Left lung (tissue), 10 donors: ENCODE results near the gene GSTA3. TPM values are rescaled to one million over a fixed set of nuclear protein-coding genes. Genes with fewer than 3 reads are reported as not detected.

ENCODE experiments used
- ATAC-seq: fragments of 200-7000 bp; cut with Tn5 transposase; one replicate; pipeline ENCODE4 v1.9.1; 2020; ENCODE audit warnings: moderate library complexity
- DNase-seq, 4 donors: peaks; one replicate each; pipeline ENCODE4 v3.0.0-alpha.2; 2013 to 2020
- H3K27ac ChIP-seq, 2 donors: fragments of 200-600 bp; sonication (generic) in 1 of 2; one replicate each; pipeline versions ENCODE4 v1.5.0 to v1.8.0; 2020 to 2021
- H3K27me3 ChIP-seq, 2 donors: fragments of 200-600 bp; sonication (generic) in 1 of 2; one replicate each; pipeline versions ENCODE4 v1.5.0 to v1.8.0; 2020 to 2021
- H3K36me3 ChIP-seq, 2 donors: fragments of 200-600 bp; sonication (generic) in 1 of 2; one replicate each; pipeline versions ENCODE4 v1.5.0 to v1.8.0; 2020 to 2021
- H3K4me1 ChIP-seq, 2 donors: fragments of 200-600 bp; one replicate each; pipeline ENCODE4 v1.8.0; 2021
- H3K4me3 ChIP-seq, 2 donors: fragments of 200-600 bp; sonication (generic) in 1 of 2; one replicate each; pipeline versions ENCODE4 v1.5.0 to v1.8.0; 2020 to 2021; ENCODE audit warnings: mild to moderate bottlenecking in 1 of 2
- H3K9me3 ChIP-seq, 2 donors: fragments of 200-600 bp; sonication (generic) in 1 of 2; one replicate each; pipeline versions ENCODE4 v1.5.0 to v1.8.0; 2020 to 2021
- CTCF ChIP-seq, 2 donors: fragments of 200-600 bp; sonication (generic) in 1 of 2; IDR thresholded peaks; one replicate each; pipeline versions ENCODE4 v1.5.0 to v1.8.0; 2021; ENCODE audit warnings: antibody characterized with exemption in 2 of 2
- intact Hi-C, 2 donors: fragments of 100-400 bp; cut with DNase I; formaldehyde crosslinking; loops; one replicate each; pipeline versions ENCODE4 v1.11.2 to v1.14.2; 2022
- polyA plus RNA-seq, 6 donors: library from polyadenylated mRNA; unstranded; fragments of 120-200 nt; gene quantifications; one replicate each; pipeline ENCODE4 v1.2.1, GENCODE V29; 2013; ENCODE audit not compliant: insufficient read length in 6 of 6
- total RNA-seq, 2 donors: library from RNA; stranded (reverse); fragmentation: NEBNext Ultra II Directional; extraction: Animal tissue kit (Norgen Biotek cat#: 25700); gene quantifications; one replicate each; pipeline ENCODE4 v1.2.1, GENCODE V29; 2021
- donor health status: DM: no; HTN: yes; CAD: no.
- donor health status: DM: no; HTN: no; CAD: no.

Gene GSTA3
- total and polyA plus RNA-seq, 8 donors: 0.20 to 1.9 (median 1.0) TPM; not detected in 1

GRCh38 chr6:52893803-52894202 is 15.7 kb downstream of the GSTA3 start:
- no peak for ATAC-seq
- no peak for TF ChIP-seq CTCF (IDR thresholded peaks at IDR 0.05)
- Histone ChIP-seq H3K4me1 (no peaks in the 10 kb centered on the region), H3K27me3 (no peaks in the 10 kb centered on the region), H3K4me3 (no peak overlapping the region), H3K36me3 (no peaks in the 10 kb centered on the region), H3K27ac (no peak overlapping the region), H3K9me3 (no peaks in the 10 kb centered on the region)
- intact Hi-C loops: no loop called here
- no peak for DNase-seq

- no peak for TF ChIP-seq CTCF (IDR thresholded peaks at IDR 0.05)
- intact Hi-C loops: no loop called here
- no peak for ATAC-seq
- DNase-seq: no peak
- no peaks in the 10 kb centered on the region for H3K9me3 ChIP-seq
- H3K4me3 ChIP-seq: no peak overlapping the region
- no peak overlapping the region for H3K27ac ChIP-seq
- H3K27me3 ChIP-seq: no peaks in the 10 kb centered on the region
- H3K4me1 ChIP-seq: no peaks in the 10 kb centered on the region
- H3K36me3 ChIP-seq: no peaks in the 10 kb centered on the region
Observed at GRCh38 chr6:52893221-52893620, 16.3 kb downstream of the GSTA3 start.

GRCh38 chr6:52890018-52890417 is 19.5 kb downstream of the GSTA3 start:
- intact Hi-C loops: no loop called here
- Histone ChIP-seq H3K27ac (no peak overlapping the region), H3K9me3 (no peaks in the 10 kb centered on the region), H3K27me3 (no peaks in the 10 kb centered on the region), H3K4me3 (no peak overlapping the region), H3K36me3 (no peaks in the 10 kb centered on the region), H3K4me1 (no peaks in the 10 kb centered on the region)
- ATAC-seq (no peak), DNase-seq (no peak)
- no peak for TF ChIP-seq CTCF (IDR thresholded peaks at IDR 0.05)

GRCh38 chr6:52887910-52888524 is 21.5 kb downstream of the GSTA3 start:
- TF ChIP-seq CTCF (IDR thresholded peaks at IDR 0.05): no peak
- DNase-seq (no peak), ATAC-seq (no peak)
- Histone ChIP-seq H3K4me1 (no peaks in the 10 kb centered on the region), H3K9me3 (no peaks in the 10 kb centered on the region), H3K36me3 (no peaks in the 10 kb centered on the region), H3K4me3 (no peak overlapping the region), H3K27ac (no peak overlapping the region), H3K27me3 (no peaks in the 10 kb centered on the region)
- intact Hi-C loops: no loop called here

GRCh38 chr6:52881996-52882841 is 27.3 kb downstream of the GSTA3 start:
- Histone ChIP-seq H3K4me1 (peaks cover 0 to 7% of the 10 kb centered on the region in 2 donors), H3K27ac (peak overlapping the region; percentile 55 to 62), H3K4me3 (peak overlapping the region; percentile 32 to 45), H3K27me3 (no peaks in the 10 kb centered on the region), H3K9me3 (no peaks in the 10 kb centered on the region), H3K36me3 (no peaks in the 10 kb centered on the region)
- intact Hi-C loops: no loop called here
- DNase-seq: peak; percentile 62 to 78 (median 68)
- TF ChIP-seq CTCF (IDR thresholded peaks at IDR 0.05): peak; percentile 77 to 80
- peak; percentile 100 for ATAC-seq
